SK-N-SH (cell line): Measurements from ENCODE around the gene PCSK5.

Source experiments
- CTCF ChIP-seq: fragments of 200-600 bp; sonication (generic); IDR thresholded peaks from 2 replicates; pipeline ENCODE4 v1.6.1; 2017; ENCODE audit warnings: antibody characterized with exemption, mild to moderate bottlenecking, moderate library complexity
- EP300 ChIP-seq, 2 experiments: IDR thresholded peaks; 2 replicates each; pipeline versions ENCODE4 v1.4.0 to v1.6.1; 2012; ENCODE audit warnings: borderline replicate concordance in 1 of 2, low read depth in 1 of 2, low read length in 1 of 2
- EZH2phosphoT487 ChIP-seq: fragments of 200-600 bp; sonication (generic); IDR thresholded peaks from 2 replicates; pipeline ENCODE4 v1.6.1; 2017; ENCODE audit warnings: low read depth, mixed run types, mild to moderate bottlenecking, antibody characterized with exemption, moderate library complexity, borderline replicate concordance
- MAX ChIP-seq: IDR thresholded peaks from 2 replicates; pipeline ENCODE4 v1.4.0; 2012; ENCODE audit warnings: low read depth
- MEF2A ChIP-seq: IDR thresholded peaks from 2 replicates; pipeline ENCODE4 v1.4.0; 2012; ENCODE audit warnings: low read depth, borderline replicate concordance
- PBX3 ChIP-seq: IDR thresholded peaks from 2 replicates; pipeline ENCODE4; 2012
- POLR2AphosphoS5 ChIP-seq: IDR thresholded peaks from 2 replicates; pipeline ENCODE4 v1.6.1; 2012; ENCODE audit warnings: low read depth, low read length
- REST ChIP-seq: IDR thresholded peaks from 2 replicates; pipeline ENCODE4 v1.6.1; 2012; ENCODE audit warnings: mild to moderate bottlenecking, low read depth, low read length, moderate library complexity
- SIN3A ChIP-seq: IDR thresholded peaks from 2 replicates; pipeline ENCODE4 v1.6.1; 2012; ENCODE audit warnings: low read depth, mild to moderate bottlenecking, low read length, moderate library complexity, borderline replicate concordance
- ZBTB33 ChIP-seq: IDR thresholded peaks from 2 replicates; pipeline ENCODE4 v1.4.0; 2012; ENCODE audit warnings: low read depth, borderline replicate concordance

GRCh38 chr9:75912951-75913350 is 22.5 kb downstream of the PCSK5 start:
- no peak for TF ChIP-seq CTCF
- TF ChIP-seq SIN3A, result no peak
- no peak for TF ChIP-seq EZH2phosphoT487
- TF ChIP-seq MEF2A, result no peak
- TF ChIP-seq MAX, result no peak
- no peak for TF ChIP-seq ZBTB33
- no peak for TF ChIP-seq EP300 (IDR thresholded peaks at IDR 0.05; ENCODE audit: borderline replicate concordance in 1 of 2, low read depth in 1 of 2, low read length in 1 of 2)
- no peak for TF ChIP-seq REST
- no peak for TF ChIP-seq POLR2AphosphoS5
- TF ChIP-seq PBX3, result no peak
